HG03280 (cell line): ENCODE results near the gene AKAP17A.
"Not testable (repeated sequence)": the region's sequence is repeated elsewhere in the genome, so short reads cannot be mapped to it uniquely, and the experiment has no call there.

Experiments
- ATAC-seq: cut with Tn5 transposase; IDR thresholded peaks from one replicate; pipeline ENCODE4 v1.9.1; 2021; ENCODE audit warnings: mild to moderate bottlenecking, moderate library complexity; ENCODE audit not compliant: unreplicated experiment

AKAP17A gene, protein sequence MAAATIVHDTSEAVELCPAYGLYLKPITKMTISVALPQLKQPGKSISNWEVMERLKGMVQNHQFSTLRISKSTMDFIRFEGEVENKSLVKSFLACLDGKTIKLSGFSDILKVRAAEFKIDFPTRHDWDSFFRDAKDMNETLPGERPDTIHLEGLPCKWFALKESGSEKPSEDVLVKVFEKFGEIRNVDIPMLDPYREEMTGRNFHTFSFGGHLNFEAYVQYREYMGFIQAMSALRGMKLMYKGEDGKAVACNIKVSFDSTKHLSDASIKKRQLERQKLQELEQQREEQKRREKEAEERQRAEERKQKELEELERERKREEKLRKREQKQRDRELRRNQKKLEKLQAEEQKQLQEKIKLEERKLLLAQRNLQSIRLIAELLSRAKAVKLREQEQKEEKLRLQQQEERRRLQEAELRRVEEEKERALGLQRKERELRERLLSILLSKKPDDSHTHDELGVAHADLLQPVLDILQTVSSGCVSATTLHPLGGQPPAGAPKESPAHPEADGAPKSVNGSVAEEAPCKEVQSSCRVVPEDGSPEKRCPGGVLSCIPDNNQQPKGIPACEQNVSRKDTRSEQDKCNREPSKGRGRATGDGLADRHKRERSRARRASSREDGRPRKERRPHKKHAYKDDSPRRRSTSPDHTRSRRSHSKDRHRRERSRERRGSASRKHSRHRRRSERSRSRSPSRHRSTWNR

DNA sequence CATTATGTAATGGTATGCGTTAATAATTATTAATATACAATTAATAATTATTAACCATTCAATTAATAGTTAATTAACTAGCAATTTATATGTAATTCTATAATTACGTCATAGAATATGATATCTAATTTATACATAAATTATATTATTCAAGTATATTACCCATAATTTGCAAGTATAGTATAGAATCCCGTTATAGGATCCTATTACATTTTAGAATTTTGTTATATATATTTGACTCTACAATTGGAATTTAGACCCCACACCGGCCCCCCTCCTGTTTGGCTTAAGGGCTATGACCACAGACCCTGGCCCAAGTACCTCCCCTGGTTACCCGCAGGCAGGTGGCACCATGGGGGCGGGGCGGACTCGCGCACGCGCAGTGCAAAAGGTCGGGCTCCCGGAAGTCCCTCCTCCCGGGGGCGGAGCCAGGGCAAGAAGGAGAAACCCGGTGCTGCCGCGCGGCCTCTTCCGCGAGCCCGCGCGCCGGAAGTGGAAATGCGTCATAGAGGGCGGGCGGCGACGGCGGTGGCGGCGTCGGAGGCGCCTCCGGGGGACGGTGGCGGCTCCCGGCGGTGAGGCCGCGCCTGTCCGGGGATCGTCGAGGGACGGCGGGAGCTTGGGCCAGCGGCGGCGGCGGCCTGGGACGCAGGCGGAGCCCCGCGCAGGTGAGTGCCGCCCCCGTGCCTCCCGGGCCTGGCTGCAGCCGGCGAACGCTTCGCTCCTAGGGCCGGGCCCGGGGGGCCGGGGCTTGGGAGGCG is at the start of gene AKAP17A:
AKAP17A (plus strand) TSS at position 503 of the 761 bp plus-strand sequence. CDS start 1,859 bp downstream, outside the sequence.
- peak; percentile 94 for ATAC-seq

DNA sequence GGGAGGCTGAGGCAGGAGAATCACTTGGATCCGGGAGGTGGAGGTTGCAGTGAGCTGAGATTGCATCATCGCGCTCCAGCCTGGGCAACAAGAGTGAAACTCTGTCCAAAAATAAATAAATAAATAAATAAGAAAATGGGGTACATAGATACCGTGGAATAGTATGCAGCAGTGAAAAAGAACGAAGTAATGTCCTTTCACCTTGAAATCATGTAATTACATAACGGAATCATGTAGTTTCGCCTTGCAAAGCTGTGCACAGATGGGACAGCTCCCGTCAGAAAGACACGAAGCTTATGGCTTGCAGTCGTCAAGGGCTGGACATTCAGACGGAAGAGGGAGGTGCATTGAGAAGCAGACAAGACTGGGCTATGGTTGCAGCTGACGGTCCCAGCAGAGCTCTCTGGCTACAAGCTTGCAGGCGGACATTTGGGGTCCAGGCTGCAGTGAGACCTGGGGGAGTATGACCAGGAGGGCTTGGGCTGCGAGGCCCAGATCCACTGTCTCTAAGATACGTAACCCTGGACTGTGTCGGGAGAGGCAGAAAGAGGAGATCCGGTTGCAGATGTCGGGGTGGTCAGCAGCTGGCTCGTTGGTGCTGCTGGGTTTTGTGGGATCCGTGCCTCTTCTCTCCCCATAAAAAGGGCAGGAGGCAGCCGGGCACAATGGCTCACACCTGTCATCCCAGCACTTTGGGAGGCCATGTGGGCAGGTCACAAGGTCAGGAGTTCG is 48.2 kb upstream of the AKAP17A start:
- no peak for ATAC-seq

DNA sequence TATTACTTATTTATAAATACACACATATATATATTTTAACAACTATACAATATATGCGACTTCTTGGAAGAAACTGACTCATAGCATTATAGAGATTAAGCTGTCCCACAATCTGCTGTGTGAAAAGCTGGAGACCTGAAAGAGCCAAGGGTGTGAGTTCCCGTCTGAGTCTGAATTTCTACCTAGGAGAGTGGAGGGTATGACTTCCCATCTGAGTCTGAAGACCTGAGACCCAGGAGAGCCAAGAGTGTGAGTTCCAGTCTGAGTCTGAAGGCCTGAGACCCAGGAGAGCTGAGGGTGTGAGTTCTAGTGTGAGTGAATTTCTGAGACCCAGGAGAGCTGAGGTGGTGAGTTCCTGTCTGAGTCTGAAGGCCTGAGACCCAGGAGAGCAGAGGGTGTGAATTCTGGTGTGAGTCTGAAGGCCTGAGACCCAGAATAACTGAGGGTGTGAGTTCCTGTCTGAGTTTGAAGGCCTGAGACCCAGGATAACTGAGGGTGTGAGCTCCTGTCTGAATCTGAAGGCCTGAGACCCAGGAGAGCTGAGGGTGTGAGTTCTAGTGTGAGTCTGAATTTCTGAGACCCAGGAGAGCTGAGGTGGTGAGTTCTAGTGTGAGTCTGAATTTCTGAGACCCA is 45.5 kb upstream of the AKAP17A start:
- ATAC-seq: no peak

DNA sequence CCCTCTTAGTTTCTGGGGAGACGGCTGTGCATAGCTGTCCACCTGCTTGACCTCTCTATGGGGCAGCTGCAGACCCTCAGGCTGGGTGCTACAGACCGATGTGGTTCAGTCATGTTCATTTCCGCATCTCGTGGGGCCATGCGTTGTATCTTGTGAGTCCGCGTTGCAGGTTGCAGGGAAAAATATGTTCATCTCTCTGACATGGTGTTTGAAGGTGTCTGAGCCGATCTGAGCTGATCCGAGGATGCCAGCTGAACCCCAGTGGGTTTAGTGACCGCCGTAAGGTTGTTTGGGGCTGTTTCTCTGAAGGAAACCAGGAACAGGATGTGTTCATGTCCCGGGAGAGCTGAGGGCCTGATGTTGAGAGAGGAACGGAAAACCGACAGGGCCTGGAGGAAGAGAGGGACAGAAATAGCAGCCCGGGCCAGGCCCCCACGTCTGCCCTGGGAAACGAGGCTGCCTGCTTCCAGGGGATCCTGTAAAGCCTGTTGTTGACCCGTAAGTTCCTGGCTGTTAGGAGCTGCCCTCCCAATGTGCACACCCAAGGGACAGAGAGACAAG is 44.6 kb upstream of the AKAP17A start:
- ATAC-seq: no peak

DNA sequence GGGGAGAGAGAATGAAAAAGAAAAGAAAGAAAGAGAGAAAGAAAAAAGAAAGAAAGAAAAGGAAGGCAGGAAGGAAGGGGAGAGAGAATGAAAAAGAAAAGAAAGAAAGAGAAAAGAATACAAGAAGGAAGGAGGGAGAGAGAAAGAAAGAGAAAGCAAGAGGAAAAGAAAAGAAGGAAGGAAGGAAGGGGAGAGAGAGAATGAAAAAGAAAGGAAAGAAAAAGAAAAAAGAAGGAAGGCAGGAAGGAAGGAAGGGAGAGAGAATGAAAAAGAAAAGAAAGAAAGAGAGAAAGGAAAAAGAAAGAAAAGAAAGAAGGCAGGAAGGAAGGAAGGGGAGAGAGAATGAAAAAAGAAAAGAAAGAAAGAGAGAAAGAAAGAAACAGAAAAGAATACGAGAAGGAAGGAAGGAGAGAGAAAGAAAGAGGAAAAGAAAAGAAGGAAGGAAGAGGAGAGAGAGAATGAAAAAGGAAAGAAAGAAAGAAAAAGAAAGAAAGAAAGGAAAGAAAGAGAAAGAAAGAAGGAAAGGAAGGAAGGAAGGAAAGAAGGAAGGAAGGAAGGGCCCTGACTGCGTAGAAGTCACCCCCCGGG is 39.4 kb upstream of the AKAP17A start:
- ATAC-seq: no peak

DNA sequence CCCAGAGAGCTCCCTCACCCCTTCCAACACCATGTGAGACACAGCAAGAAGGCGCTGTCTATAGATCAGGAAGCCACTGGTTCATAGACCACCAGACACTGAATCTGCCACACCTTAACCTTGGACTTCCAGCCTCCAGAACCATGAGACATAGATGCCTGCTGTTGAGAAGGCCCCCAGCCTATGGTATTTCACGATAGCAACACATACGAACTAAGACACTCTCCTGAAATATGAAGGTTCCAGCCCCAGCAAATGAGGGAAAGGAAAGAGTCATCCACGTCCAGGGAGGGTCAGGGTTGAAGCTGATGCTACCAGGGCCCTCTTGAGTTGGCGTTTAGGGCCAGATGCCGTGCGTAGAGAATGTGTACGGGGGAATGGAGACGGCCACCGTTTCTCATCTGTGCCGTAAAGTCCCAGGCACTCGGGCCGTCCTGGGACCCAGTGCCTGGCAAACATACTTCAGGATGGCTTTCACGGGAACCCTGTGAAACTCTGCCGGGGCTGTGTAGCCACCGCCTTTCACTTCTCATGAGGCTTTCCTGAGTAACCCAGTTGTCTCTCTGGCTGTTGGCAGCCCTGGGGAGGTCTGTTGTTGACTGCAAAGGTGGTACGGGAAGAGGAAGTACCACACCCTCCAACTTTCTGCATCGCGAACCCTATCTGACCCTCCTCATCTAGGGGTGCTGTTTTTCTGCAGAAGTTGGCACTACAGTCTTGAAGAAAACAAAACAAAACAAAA is 36.8 kb upstream of the AKAP17A start:
- ATAC-seq: no peak

DNA sequence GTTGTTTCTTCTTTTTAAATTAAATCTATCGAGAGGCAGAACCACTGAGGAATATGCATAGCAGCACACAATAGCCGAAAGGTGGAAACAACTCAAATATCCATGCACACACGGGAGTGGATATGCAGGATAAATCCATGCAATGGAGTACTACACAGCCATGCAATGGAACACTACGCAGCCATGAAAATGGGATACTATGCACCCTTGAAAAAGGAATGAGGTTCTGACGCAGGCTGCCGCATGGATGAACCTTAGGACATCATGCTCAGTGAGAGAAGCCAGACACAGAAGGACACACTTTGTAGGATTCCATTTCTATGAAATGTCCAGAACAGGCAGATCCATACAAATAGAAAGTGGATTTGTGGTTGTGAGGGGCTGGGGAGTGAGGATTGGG is 36.0 kb upstream of the AKAP17A start:
- ATAC-seq: no peak

DNA sequence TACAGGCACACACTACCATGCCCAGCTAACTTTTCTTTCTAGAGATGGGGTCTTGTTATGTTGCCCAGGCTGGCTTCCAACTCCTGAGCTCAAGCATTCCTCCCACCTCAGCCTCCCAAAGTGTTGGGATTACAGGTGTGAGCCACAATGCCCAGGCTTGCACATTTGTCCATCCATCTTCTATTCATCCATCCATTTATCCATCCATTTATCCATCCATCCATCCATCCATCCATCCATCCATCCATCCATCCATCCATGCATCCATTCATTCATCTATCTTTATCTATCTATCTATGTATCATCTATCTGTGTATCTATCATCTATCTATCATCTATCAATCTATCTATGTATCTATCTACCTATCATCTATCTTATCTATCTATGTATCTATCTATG is 34.0 kb upstream of the AKAP17A start:
- ATAC-seq: not testable (repeated sequence)

DNA sequence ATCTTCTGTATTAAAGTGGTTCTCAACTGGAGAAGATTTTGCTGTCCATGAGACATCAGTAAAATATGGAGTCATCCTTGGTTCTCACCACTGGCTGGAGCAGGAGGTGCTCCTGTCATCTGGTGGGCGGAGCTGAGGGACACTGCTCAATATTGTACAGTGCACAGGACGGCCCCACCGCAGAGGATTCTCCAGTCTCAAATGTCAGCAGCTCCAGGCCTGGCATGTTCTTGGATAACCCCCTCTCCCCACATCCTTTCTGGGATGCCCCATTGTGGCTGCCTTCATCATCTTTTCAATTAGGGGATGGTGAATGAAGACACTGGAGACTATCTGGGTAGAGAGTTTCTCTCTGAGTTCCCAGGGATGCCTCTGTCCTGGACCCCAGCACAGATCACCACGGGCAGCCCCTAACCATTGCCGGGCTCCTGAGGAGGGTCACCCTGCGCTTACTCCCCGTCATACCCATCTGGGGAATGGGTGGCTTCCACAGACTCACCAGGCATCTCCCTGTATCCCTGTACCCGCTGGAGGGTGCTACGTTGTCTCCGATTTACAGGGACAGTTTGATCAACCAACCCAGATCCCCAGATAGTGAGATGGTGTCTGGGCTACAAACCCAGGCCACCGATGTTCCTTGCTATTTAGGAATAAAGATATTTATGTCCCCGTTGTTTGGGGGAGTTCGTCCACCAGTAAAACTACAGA is 32.5 kb upstream of the AKAP17A start:
- ATAC-seq: no peak

DNA sequence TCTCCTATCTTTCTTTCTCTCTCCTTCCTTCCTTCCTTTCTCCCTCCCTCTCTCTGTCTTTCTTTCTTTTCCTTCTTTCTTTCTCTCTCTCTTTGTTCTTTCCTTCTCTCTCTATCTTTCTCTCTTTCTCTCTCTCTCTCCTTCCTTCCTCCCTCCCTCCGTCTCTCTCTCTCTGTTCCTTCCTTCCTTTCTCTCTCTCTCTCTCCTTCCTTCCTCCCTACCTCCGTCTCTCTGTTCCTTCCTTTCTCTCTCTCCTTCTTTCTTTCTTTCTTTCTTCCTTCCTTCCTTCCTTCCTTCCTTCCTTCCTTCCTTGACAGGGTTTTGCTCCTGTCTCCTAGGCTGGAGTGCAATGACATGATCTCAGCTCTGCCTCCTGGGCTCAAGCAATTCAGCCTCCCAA is 30.2 kb upstream of the AKAP17A start:
- no peak for ATAC-seq

DNA sequence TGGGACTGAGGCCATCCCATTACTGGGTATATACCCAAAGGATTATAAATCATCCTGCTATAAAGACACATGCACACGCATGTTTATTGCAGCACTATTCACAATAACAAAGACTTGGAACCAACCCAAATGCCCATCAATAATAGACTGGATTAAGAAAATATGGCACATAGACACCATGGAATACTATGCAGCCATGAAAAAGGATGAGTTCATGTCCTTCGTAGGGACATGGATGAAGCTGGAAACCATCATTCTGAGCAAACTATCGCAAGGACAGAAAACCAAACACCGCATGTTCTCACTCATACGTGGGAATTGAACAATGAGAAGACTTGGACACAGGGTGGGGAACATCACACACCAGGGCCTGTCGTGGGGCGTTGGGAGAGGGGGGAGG is 27.3 kb upstream of the AKAP17A start:
- ATAC-seq: not testable (repeated sequence)

DNA sequence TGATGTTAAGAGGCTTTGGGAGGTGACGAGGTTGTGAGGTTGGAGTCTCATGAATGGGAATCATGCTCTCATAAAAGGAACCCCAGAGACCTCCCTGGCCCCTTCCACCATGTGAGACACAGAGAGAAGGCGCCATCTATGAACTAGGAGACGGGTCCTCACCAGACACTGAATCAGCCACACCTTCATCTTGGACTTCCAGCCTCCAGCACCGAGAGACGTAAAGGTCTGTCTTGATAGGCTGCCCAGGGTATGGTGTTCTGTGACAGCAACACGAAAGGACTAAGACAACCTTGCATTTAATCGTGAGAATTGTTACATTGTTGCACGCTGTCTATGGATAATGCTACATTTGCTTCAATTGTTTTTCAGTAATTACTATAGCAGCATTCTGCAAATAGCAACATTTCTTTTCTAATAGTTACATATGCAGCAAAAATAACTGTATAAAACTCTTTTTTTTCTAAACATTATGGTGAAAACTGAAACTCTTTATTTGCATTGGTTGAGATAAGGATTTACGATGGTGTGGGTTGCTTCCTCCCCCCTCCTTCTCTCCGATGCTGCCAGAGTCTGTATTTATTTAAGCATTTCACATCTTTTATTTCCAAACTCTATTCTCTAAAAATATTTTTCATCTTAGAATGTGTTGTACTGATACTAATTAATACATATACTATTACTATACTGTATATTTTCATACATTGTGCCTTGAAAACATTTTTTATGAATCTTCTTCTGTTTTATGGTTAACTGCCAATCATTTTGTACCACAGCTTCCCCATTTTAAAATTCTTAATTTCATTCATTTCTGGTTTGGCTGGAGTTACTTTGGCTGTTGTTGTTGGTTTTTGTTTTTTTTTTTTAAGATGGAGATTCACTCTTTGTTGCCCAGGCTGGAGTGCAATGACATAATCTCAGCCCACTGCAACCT is 26.4 kb upstream of the AKAP17A start:
- peak; percentile 63 for ATAC-seq

DNA sequence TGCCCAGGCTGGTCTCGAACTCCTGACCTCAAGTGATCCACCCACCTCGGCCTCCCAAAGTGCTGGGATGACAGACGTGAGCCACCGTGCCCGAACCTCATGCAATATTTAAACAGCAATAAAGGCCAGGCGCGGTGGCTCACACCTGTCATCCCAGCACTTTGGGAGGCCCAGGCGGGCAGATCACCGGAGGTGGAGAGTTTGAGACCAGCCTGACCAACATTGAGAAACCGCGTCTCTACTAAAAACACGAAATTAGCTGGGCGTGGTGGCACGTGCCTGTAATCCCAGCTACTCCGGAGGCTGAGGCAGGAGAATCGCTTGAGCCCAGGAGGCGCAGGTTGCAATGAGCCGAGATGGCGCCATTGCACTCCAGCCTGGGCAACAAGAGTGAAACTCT is 17.2 kb upstream of the AKAP17A start:
- not testable (repeated sequence) for ATAC-seq

DNA sequence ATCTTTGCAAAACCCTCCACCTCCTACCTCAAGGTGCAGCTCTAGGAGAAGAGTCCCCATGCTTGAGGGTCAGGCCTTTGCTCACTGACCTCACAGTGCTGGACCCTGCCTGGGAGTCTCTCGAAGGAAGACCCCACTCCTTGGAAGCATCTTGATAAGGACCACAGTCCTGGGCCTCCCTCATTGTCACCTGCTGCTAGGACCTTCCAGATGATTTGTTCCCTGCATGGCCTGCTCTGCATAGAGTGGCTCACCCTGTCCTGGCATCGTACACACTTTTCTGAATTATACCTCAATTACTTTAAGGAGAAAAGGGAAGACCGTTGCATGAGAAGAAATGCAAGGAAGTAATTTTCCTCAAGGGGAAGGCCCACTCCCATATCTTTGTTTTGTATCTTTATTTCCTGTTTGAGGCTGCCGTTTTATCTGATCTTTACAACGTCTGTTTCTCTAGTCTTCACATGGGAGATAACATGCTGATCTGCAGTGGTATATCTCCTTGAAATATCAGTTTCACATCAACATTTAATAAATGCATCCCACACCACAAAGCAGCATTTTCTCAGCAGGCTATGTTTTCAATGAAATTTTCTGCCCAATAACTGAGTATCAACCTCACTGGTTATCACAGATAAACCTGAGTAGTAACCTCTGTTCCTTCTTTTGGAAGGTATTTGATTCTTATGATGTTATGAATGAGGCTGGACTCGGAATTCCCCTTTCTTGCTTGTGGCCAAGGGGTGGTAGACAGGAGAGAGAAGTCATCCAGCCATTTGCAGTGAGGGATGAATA is 15.0 kb upstream of the AKAP17A start:
- no peak for ATAC-seq

DNA sequence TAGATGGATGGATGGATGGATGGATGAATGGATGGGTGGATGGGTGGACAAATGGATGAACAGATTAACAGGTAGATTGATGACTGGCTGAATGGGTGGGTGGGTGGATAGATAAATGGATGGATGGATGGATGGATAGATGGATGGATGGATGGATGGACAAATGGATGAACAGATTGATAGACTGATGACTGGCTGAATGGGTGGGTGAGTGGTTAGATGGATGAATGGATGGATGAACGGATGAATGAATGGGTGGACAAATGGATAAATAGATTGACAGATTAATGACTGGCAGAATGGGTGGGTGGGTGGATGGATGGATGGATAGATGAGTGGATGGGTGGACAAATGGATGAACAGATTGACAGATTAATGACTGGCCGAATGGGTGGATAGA is 13.6 kb upstream of the AKAP17A start:
- no peak for ATAC-seq

DNA sequence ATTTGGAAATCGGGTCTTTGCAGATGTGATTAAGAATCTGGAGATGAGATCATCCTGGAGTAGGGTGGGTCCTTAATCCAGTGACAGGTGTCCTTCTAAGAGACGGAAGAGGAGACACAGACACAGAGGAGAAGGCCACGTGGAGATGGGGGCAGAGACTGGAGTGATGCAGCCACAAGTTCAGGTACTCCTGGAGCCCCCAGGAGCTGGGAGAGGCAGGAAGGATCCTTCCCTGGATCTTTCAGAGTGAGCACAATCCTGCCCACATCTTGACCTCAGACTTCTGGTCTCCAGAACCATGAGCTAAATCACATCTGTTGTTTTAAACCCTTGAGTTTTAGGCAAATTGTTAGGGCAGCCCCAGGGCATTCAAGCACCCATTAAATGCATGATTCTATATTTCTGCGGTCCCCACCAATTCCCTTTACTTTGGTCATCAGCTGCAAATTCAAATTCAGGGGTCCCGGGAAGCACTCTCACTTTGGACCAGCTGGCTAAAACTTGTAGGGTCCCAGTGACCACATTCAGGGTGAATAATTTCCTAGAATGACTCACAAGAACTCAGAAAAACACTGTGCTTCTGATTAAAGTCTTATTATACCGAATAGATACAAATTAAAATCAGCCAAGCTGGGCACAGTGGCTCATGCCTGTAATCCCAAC is 12.8 kb upstream of the AKAP17A start:
- ATAC-seq: no peak
